ENCODE data around the gene ZNF362. TPM values are rescaled to one million over a fixed set of nuclear protein-coding genes. Genes with fewer than 3 reads are reported as not detected.

Gene ZNF362
- total RNA-seq, 1 donor from 2014 or later = 69.8 TPM

- H3K4me3 Mint-ChIP-seq (ENCODE audit: unreplicated experiment) = no peak overlapping the region
- peaks cover 24% of the 10 kb centered on the region for H3K4me1 Mint-ChIP-seq (ENCODE audit: low read depth, unreplicated experiment)
- no peak for TF ChIP-seq CTCF (IDR thresholded peaks at IDR 0.05; ENCODE audit: partially characterized antibody, unreplicated experiment)
- H3K27ac Mint-ChIP-seq (ENCODE audit: unreplicated experiment) = no peak overlapping the region
- H3K36me3 Mint-ChIP-seq (ENCODE audit: unreplicated experiment) = no peaks in the 10 kb centered on the region
- peaks cover 13% of the 10 kb centered on the region for H3K27me3 Mint-ChIP-seq (ENCODE audit: unreplicated experiment)
- peaks cover 6% of the 10 kb centered on the region for H3K9me3 Mint-ChIP-seq (ENCODE audit: unreplicated experiment)
- no peak for DNase-seq
Measured at GRCh38 chr1:33256221-33256470, 146 bp upstream of the ZNF362 start.

DNA sequence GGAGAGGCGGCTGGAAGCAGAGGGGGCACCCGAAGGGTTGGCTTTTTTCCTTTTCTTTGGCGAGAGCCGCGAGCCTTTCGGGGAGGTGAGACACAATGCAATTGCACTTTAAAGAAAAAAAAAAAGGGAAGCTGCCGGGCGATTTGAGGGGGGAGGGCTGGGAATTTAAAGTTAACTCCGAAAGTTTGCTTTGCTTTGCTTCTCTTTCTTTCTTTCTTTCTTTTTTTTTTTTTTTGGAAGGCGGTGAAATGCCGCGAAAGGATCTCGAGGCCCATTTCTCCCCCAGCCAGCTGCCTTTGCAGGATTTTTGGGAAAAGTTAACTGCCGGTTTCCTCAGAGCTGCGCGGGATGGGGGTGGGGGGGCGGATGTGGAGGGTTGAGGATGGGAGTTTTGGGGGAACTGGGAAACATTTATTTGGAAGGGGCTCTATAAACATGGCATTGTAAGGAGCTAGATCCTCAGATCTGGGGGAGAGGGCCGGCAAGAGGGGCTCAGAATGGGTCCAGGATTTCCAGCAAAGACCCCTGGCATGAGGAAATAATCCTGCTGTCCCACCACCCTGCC is 997 bp downstream of the ZNF362 start:
- Mint-ChIP-seq H3K36me3 (ENCODE audit: unreplicated experiment) (no peaks in the 10 kb centered on the region), H3K9me3 (ENCODE audit: unreplicated experiment) (peaks cover 6% of the 10 kb centered on the region), H3K4me1 (ENCODE audit: low read depth, unreplicated experiment) (peaks cover 32% of the 10 kb centered on the region), H3K27ac (ENCODE audit: unreplicated experiment) (peak overlapping the region; percentile 100), H3K4me3 (ENCODE audit: unreplicated experiment) (peak overlapping the region; percentile 95), H3K27me3 (ENCODE audit: unreplicated experiment) (peaks cover 8% of the 10 kb centered on the region)
- no peak for DNase-seq
- no peak for TF ChIP-seq CTCF (IDR thresholded peaks at IDR 0.05; ENCODE audit: partially characterized antibody, unreplicated experiment)

GRCh38 chr1:33257772-33258712 is 1.8 kb downstream of the ZNF362 start:
- Mint-ChIP-seq H3K4me1 (ENCODE audit: low read depth, unreplicated experiment) (peaks cover 32% of the 10 kb centered on the region), H3K9me3 (ENCODE audit: unreplicated experiment) (peaks cover 6% of the 10 kb centered on the region), H3K36me3 (ENCODE audit: unreplicated experiment) (no peaks in the 10 kb centered on the region), H3K27ac (ENCODE audit: unreplicated experiment) (peak overlapping the region; percentile 100), H3K4me3 (ENCODE audit: unreplicated experiment) (peak overlapping the region; percentile 95), H3K27me3 (ENCODE audit: unreplicated experiment) (peaks cover 12% of the 10 kb centered on the region)
- TF ChIP-seq CTCF (IDR thresholded peaks at IDR 0.05; ENCODE audit: partially characterized antibody, unreplicated experiment) = no peak
- no peak for DNase-seq

DNA sequence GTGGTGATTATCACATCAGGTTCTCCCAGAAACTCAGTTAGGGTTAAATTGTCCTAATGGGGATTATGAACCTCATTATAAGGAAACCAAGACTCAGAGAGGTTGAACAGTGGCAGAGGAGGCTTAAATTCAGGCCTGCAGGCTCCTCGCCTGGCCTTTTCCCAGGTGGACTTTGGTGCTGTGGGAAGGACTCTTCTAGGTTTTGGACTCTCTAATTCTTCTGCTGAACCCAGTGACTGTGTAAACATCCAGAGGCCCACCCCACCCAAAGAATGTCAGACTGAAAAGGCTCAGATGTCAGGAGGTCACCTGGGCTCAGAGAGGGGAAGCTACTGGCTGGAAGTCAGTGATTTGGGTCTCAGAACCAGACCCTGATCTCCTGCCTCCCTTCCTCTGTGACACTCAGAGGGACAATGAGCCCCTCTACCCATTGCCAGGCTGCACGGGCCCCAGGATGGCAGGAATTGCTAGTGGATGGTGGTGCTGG is 2.5 kb downstream of the ZNF362 start:
- H3K9me3 Mint-ChIP-seq (ENCODE audit: unreplicated experiment) = peaks cover 8% of the 10 kb centered on the region

More for the DNA sequence above, 2.5 kb downstream of the ZNF362 start:
- peaks cover 14% of the 10 kb centered on the region for H3K27me3 Mint-ChIP-seq (ENCODE audit: unreplicated experiment)
- no peak for DNase-seq
- no peak for TF ChIP-seq CTCF (IDR thresholded peaks at IDR 0.05; ENCODE audit: partially characterized antibody, unreplicated experiment)
- H3K36me3 Mint-ChIP-seq (ENCODE audit: unreplicated experiment) = no peaks in the 10 kb centered on the region
- H3K4me1 Mint-ChIP-seq (ENCODE audit: low read depth, unreplicated experiment) = peaks cover 32% of the 10 kb centered on the region
- H3K4me3 Mint-ChIP-seq (ENCODE audit: unreplicated experiment) = peak overlapping the region; percentile 95
- no peak overlapping the region for H3K27ac Mint-ChIP-seq (ENCODE audit: unreplicated experiment)

Data from glutamatergic neuron (in vitro differentiated cells).